Stomach (tissue), 4 donors: ENCODE results near the gene GALNT17.

Experiments used
- EP300 ChIP-seq: sonication (generic); formaldehyde crosslinking; IDR thresholded peaks from one replicate; pipeline ENCODE4 v1.6.1; 2017; ENCODE audit warnings: antibody characterized with exemption
- POLR2A ChIP-seq, 4 donors: fragments of 450-650 bp; IDR thresholded peaks; one replicate each; pipeline ENCODE4 v1.6.1; 2016; ENCODE audit warnings: antibody characterized with exemption in 4 of 4, control low read depth in 2 of 4, mild to moderate bottlenecking in 1 of 4, moderate library complexity in 1 of 4
- POLR2AphosphoS5 ChIP-seq, 3 donors: sonication (generic); formaldehyde crosslinking; IDR thresholded peaks; one replicate each; pipeline ENCODE4 v1.6.1; 2016; ENCODE audit warnings: antibody characterized with exemption in 3 of 3
- TF ChIP-seq, protein P1 (sequence below), 7 experiments: fragments of 450-650 bp in 4 of 7; fragments of 200-600 bp in 3 of 7; sonication (generic) in 3 of 7; IDR thresholded peaks; one replicate each; pipeline ENCODE4 v1.5.1; 2016 to 2019; ENCODE audit warnings: antibody characterized with exemption in 7 of 7, control low read depth in 2 of 7, mild to moderate bottlenecking in 1 of 7

DNA sequence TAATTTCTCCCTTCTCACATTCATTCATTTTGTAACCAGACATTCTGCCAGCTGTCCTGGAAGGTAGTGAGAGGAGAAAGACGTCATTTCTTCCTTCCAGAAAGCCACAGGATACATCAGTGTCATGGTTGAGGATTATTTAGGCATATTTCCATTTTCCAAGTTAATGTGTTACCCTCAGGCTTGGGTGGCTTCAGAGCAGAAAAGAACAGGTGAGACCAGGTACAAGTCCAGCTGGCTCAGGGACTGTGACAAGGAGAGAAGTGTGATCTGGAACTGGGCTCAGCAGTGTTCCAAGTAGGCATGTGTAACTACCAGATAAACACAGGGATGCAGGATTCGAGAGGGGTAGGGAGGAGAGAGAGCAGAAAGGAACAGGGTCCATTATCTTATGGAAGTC, 386.9 kb downstream of the GALNT17 start:
- TF ChIP-seq EP300 (no peak), POLR2A (IDR thresholded peaks at IDR 0.05) (no peak), POLR2AphosphoS5 (IDR thresholded peaks at IDR 0.05) (no peak)
- TF ChIP-seq, protein P1, sequence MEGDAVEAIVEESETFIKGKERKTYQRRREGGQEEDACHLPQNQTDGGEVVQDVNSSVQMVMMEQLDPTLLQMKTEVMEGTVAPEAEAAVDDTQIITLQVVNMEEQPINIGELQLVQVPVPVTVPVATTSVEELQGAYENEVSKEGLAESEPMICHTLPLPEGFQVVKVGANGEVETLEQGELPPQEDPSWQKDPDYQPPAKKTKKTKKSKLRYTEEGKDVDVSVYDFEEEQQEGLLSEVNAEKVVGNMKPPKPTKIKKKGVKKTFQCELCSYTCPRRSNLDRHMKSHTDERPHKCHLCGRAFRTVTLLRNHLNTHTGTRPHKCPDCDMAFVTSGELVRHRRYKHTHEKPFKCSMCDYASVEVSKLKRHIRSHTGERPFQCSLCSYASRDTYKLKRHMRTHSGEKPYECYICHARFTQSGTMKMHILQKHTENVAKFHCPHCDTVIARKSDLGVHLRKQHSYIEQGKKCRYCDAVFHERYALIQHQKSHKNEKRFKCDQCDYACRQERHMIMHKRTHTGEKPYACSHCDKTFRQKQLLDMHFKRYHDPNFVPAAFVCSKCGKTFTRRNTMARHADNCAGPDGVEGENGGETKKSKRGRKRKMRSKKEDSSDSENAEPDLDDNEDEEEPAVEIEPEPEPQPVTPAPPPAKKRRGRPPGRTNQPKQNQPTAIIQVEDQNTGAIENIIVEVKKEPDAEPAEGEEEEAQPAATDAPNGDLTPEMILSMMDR (IDR thresholded peaks at IDR 0.05), result no peak
